Erythroblast (primary cell): ENCODE measurements around the gene DOHH.

Experiments
- GATA1 ChIP-seq: IDR thresholded peaks from 2 replicates; pipeline ENCODE4 v1.6.1; 2011; ENCODE audit warnings: low read depth, mild to moderate bottlenecking, control low read depth, low read length, moderate library complexity
- POLR2A ChIP-seq: IDR thresholded peaks from 2 replicates; pipeline ENCODE4 v1.6.1; 2011; ENCODE audit warnings: mild to moderate bottlenecking, low read length

DNA sequence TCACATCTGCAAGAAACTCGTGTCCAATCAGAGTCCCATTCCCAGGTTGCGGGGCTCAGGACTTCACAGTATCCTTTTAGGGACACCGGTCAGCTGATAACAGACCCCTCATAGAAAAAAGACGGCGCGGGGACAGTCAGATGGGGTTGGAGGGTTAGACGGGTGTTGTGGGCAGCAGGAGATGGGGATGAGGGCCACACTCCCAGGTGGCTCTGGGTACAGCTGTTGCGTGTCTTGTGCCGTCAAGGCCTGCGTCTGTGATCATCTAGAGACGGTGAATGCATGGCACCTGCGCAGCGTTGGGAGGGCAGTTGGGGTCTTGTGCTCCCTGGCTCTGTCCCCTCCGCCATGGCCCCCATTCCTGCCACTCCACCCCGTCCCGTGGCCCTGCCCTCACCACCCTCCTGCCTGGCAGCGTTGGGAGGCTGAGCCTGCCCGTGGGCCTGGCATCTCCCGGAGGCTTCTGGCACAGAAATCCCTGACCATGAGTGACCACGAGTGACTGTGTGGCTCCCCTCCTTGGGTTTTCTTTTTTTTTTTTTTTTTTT, 24.5 kb upstream of the DOHH start:
- TF ChIP-seq POLR2A, result no peak
- TF ChIP-seq GATA1, result no peak
